SH-SY5Y (cell line): ENCODE measurements around the gene KIF2A.

ENCODE experiments used
- GATA2 ChIP-seq: IDR thresholded peaks from 2 replicates; pipeline ENCODE4 v1.6.1; 2011; ENCODE audit warnings: mild to moderate bottlenecking, low read depth, low read length
- GATA3 ChIP-seq: IDR thresholded peaks from 2 replicates; pipeline ENCODE4 v1.6.1; 2011; ENCODE audit warnings: low read depth, mild to moderate bottlenecking, low read length, moderate library complexity

DNA sequence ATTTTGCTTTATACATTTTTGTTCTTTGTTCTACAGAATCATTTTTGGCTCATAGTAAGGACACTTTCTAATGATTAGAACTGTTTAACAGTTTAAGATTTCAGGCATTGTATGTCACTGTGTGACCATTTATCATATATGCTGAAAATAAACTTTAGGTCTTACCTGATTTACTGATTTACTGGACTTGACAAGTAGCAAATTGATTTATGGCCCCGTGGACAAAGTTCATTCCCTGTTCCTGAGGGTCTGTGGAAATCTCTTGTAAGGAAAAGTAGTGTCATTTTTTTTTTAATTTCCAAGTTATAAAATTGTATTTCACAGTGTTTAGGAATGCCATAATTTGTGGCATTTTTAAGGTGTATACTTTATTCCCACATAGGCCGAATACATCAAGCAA is 40.7 kb downstream of the KIF2A start:
- TF ChIP-seq GATA2 (no peak), GATA3 (no peak)
